DMS79 treated with DMSO at 0.1 percent for 48 hours (cell line): Measurements from ENCODE around the gene CLASP1.
A peak's percentile ranks its signal among the peaks of the same experiment; 100 is the strongest.

ENCODE experiments used
- DNase-seq: peaks from one replicate; lab custom pipeline; 2025; lab: John Stamatoyannopoulos, UW

CLASP1 gene

DNA sequence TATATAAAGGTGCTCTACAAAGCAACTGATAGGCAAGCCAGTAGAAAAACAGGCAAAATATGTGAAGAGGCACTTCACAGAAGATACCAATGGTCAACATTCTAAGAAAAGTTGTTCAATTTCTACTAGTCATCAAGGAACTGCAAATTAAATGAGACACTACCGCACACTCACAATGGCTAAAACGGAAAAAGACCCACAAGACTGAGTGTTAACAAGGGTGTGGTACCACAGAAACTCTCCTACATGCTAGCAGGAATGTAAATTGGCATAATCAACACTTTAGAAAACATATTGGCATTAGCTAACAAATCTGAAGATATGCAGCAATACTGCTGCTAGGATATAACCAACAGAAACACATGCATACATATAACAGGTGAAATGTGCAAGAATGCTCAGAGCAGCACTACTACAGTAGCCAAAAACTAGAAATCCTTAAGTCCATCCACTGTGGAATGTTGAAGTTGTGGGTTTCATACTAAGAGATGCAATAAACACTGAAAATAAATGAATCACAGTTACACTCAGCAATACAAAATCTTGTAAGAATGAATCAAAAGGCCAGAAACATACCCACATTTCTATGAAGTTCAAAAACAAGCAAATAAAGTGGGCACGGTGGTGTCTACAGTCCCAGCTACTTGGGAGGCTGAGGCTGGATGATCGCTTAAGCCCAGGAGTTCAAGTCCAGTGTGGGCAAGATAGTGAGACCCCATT, 109.4 kb downstream of the CLASP1 start:
- no peak for DNase-seq

DNA sequence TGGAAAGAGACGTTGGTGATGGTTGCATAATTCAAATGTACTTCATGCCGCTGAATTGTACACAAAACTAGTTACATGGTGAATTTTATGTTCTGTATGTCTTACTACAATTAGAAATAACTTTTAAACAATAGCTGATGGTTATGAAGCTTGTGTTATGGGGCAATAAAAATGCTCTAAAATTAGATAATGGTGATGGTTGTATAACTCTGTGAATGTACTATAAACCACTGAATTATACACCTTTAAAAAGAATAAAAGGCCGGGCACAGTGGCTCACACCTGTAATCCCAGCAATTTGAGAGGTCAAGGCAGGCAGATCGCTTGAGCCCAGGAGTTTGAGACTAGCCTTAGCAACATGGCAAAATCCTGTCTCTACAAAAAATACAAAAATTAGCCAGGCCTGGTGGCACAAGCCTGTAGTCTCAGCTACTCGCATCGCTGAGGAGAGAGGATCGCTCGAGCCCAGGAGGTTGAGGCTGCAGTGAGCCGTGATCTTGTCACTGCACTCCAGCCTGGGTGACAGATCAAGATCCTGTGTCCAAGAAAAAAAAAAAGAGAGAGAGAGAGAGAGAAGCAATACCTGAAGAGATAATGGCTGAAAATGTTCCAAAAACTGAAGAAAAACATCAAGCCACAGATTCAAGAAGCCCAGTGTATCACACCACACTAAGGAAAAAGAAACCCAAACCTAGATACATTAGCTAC, 112.3 kb downstream of the CLASP1 start:
- DNase-seq, result no peak

DNA sequence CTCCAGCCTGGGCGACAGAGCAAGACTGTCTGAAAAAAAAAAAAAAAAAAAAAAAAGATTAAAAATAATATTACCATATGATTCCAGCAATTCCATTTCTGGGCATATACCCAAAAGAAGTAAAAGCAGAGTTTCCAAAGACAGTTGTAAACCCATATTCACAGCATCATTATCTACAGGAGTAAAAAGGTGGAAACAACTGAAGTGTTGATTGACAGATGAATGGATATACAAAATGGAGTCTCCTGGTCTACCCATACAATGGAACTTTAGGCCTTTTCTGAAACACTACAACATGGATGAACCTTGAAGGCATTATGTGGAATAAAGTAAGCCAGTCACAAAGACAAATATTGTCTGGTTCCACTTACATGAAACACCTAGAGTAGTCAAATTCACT, 112.9 kb downstream of the CLASP1 start:
- DNase-seq, result no peak

DNA sequence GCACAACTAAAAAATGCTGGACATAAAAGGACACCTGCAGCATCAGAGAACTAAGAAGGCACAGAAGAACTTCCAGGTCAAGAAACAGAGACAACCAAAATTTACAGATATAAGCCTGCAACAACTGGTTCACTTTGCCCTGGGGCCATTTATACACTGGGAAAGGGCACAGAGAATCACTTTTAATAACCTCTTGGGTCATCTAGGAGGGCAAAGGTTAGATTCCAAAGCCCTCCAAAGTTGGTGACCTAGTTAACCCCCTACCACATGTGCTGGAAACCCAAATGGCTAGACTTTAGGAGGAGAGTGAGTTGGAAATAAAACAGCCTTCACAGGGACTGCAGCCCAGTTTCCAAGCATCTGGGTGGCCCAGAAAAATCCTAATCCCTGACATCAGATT, 115.3 kb downstream of the CLASP1 start:
- no peak for DNase-seq

DNA sequence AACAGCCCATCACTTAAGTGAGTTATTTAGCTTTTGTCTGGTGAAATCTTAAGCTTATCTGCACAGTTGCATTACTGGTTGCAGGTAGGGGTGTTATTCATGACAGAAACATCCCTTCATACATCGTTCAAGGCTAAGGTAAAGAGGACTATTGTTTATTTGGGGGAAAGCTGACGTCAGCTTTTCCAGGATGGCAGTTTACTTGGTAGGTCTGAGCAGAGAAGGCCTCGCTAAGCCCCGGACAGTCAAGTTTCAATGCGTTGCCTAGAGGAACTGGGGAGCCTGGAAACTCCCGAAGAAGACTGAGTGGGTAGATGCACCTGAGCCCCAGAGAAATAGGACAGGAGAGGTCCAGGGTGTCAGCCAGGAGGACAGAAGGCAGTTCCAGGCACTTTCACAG, 116.4 kb downstream of the CLASP1 start:
- no peak for DNase-seq

DNA sequence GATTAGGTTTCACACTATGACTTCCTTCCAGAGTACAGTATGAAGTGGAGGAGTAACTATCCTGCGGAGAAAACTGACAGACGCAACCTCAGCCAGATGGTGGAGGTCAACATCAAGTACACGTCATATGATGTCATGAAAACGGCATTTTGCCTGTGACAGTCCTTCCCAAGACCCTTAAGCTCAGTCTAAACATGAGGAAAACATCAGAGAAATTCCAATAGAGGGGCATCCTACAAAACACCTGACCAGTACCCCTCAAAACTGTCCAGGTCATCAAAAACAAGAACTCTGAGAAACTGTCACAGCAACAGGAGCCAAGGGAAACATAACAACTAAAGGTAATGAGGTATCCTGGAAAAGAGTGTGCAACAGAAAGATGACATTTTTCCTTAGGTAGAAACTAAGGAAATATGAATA, 116.9 kb downstream of the CLASP1 start:
- DNase-seq, result no peak

DNA sequence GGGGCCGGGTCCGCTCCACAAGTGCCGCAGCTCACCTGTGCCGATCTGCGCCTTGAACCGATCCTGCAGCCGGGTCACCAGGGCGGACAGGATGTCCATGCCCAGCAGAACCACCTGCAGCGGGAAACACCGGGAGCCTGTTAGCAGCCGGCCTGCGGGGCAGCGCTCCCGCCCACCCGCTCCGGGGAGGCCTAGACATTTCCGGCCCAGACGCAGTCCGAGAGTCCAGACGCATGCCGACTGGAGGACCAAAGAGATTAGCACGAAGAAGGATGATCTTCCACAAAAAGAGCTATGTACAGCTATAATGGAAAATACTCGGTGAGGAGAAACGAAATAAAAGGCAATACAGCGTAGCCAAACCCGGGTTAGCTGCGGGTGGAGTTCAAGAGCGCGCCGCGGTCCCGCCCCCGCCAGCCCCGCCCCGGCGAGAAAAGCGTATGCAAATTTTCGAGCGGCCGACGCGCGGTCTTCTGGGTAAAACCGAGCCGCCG, 119.0 kb downstream of the CLASP1 start:
- DNase-seq, result peak; percentile 78

DNA sequence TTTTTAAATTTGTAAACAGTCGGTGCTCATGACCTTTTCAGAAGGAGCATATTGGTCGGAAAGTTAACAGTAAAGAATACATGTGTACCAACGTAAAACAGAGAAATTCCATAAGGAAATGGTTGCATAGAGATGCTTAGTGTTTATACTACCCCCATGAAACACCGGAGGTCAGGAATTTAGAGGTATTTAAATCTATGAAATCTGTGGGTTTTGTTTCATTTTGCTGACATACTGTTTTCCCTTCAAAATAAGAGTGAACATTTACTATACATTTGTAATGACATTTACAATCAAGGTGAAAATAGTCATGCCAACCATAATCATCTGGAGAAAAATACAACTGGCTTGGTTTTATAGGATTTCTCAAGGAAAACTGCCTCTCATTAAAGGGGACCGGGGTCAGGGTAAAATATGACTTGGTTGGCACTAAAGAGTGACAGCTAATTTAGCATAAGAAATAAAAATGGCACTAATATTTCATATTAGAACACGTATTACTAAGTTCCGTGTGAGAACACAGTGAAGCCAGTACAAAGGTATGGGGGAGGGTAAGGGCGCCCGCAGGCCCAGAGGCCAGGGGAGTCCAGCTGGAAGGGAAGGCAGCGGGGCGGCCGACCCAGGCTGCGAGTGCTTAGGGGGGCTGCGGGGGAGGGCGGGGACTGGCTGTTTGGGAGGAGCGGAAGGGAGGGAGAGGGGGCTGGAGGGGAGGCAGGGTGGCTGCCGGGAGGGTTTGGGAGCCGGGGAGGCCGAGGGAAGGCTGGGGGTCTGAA, 119.6 kb downstream of the CLASP1 start:
- DNase-seq, result peak; percentile 56

DNA sequence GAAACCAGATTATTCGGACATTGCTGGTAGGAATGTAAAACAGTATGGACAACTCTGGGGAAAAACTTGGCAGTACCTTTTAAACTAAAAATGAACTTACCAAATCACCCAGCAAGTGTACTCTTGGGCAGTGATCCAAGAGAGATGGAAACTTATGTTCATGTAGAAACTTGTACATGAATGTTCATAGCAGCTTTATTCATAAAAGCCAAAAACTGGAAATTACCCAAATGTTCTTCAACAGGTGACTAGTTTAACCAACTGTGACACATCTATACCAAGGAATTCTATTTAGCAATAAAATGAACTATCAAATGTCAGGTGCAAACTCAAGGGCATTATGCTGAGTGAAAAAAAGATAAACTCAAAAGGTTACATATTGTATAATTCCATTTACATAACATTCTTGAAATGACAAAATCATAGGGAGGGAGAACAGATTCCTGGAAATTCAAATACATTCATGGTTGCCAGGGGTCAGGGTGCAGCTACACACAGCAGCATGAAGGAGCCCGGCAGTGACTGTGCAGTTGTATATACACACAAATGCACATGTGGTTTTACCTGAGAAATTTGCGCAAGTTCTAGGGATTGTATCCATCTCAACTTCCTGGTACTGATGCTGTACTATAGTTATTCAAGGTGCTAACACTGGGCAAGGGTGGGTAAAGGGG, 122.1 kb downstream of the CLASP1 start:
- no peak for DNase-seq

DNA sequence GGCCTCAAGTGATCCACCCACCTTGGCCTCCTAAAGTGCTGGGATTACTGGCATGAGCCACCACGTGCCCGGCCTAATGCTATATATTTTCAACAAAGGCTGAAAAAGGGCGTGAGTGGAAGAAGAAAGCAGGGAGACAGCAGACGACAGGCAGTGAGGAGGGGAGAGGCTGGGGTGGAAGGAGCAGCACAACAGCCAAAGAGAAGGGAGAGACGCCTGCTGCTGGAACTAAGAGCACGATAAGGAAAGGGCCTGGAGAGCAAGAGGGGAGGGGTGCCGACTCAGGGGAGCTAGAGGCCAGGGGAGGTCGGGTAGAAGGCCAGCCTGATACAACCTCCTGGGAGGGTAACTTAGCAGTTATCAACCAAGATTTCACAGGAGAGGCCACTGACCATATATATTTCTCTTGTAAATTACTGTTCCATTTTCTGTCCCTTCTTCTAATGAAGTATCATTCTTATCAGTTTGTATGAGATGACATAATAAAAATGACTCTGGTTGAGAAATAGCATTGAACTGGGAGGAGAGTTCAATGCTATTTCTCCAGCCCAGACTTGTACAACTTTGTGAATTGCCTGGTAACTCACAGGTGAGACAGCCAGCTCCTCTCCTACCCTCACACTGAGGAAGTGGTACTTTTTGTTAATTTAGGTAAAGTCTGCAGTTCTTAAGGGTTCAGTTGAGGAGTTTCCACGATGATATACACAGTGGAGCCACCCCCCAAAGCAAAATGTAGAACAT, 124.4 kb downstream of the CLASP1 start:
- DNase-seq, result no peak

DNA sequence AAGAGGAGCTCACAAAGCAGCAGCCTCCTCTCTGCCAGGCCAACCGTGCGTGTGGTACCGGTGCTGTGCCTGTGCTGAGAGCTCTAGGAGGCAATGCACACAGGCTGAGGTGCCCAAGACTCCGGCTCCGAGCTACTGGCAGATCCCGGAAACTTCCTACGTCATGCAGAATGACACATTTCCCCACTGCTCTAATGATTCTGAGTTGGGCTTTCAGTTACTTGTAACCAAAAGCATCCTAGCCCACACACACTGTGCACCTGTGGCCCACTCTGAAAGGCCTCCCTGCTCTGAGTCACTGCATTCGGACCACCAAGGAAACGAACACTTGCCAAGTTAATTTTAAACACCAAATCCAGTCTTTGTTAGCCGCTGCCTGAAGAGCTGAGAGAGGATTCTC, 127.9 kb downstream of the CLASP1 start:
- no peak for DNase-seq

DNA sequence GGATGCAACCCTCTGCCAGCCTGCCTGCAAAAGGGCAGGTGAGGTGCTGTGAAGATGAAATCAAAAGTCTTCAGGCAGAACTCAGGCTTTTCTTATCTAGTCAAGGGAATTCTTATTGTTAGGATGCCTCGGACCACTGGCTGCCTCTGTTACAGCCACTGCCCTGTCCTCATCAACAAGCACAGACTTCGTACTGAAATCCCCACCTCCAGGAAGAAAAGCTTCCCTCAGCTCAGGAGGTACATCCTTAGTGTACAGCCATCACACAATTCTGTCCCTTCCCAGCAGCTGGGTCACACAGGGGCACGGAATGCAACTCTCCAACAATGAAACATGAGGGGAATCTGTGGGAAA, 128.6 kb downstream of the CLASP1 start:
- DNase-seq, result no peak

DNA sequence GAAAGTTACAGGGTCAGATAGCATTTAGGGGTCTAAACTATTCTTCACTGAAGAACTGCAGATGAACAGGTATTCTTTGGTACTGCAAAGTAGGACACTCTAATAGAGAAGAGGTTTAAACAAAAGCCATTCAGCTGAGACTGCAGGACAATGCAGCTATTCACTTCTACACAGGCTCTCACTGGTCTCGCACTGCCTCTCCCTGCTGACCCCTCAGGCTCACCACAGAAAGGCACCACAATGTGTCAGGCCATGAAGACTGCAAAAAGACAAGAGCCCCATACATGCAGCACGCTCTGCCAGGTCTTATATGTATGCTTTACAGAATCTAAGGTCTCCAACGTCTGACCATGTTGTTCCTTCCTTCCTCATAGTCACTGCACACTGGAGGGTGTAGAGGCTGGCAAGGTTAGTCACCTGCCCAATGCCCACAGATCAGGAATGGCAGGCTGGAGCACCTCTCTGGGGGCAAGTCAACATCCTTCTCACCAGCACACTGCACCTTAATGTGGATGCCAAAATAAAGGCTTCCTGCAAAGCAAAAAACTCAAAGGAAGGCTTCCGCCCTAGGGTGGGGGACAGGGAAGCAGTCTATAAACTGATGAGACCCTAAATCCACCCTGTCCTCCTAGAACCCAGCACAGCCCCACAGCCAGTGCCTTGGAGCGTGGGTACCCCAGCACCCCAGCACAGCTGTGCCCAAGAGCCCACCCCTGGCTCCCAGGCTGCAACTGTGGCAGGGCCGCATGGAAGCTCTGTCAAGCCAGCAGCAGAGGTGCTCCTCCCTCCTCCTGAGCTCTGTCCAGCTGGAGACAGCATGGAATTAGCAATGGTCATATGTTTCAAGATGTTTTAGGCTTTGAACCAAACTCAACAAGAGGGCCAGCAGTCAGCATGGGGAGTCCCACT, 129.3 kb downstream of the CLASP1 start:
- DNase-seq, result no peak

DNA sequence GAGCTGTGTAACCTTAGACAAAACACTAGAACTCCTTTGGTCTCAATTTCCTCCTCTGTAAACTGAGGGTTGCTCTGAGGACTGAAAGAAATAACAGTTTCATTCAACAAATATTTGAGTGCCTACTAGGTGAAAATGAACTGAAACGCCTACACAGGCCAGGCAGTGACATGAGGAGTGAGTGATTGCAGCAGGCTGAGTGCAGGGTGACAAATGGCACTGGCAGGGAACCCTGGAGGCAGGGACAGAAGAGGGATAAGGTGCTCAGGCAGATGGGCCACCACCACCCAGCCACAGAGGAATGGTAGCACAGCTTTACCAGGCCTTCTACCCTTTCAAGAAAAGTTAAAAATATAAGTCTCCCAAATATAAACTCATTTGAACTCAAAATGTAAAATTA, 130.1 kb downstream of the CLASP1 start:
- no peak for DNase-seq

DNA sequence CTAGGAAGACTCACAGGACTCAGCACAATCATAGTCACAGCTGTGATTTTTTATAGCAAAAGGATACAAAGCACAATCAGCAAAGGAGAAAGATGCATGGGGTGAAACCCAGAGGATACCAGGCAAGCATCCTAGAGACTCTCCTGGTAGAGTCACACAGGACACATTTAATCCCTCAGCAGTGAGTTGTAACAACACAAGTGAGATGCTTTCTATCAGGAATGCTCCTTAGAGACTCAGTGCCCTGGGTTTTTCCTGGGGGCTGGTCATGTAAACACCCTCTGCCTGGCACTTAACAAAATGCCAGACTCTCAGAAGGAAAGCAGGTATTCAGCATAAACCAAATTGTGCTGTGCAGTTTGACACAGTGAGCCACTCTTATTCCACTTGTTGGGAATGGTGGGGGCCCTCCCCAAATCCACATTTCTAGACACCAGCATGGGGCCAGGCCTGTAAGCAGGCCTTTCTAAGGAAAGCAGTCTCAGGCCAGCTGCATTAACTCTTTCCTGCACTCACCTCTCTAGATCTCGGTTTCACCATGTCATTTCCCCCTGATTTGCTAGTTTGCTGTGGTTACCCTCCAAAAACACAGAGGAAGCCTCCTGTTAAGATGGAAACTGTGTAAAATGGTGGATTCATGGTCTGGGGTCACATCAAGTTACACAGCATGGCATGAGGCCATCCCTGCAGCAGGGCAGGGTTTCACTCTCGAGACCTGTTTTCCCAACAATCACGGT, 135.5 kb downstream of the CLASP1 start:
- DNase-seq, result no peak

DNA sequence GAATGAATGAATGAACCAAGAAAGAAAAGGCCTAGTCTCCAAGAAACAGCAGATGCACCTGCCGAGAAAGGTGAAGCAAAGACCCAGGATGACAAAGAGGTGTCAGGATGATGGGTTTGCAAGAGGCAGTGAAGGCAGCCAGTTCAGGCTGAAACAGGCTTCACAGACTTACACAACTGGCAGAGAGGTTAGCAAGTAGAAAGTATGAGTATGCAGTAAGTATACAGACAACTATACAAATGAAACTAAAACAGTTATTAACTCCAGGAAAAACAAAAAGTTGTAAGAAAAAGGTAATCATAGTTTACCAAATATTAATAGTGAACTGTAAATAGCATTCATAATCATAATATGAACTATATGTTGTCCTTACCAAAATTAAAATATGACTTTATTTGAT, 138.4 kb downstream of the CLASP1 start:
- no peak for DNase-seq

DNA sequence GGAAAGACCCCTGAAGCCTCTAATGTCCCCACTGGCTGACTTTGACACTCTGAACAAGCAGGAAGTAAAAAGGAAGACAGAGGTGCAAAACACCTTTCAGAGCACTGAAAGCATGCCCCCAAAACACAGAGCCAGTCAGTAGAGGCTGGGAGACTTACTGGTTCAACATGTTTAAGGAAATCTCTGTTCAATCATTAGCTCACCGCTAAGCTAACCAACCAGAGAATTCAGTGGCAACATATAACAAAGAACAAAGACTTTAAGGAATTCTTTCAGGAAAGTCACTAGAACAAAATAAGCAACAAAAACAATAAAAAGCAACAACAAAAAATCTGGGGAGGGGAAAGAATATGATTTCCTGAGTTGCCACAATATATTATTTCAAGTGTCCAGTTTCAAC, 142.6 kb downstream of the CLASP1 start:
- DNase-seq, result no peak

DNA sequence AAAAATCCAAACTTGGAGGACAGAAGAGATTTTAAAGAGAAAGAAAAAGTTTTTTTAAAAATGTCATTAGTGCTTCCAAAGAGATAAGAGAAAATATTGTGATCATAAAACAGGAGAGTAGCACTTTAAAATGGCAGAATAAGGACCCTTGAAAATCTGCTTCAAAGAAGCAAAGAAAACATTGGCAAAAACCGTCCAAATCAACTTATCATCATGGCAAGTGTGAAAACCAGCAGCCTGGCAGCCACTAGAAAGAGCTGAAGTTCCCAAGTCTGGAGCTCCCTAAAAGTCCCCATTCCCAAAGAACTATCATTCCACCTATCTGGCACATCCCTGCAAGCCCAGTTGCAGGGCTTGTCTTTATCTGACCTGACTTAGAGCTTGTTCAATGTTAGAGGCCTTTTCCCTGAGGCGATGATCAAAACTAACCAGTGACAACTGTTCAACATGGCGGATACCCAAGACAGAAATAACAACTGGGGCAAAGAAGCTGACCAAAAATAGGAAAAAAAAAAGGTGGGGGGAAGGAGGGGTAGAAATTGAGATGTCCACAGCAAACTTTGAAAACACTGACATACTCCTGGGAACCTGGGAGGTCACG, 143.2 kb downstream of the CLASP1 start:
- DNase-seq, result peak; percentile 62

DNA sequence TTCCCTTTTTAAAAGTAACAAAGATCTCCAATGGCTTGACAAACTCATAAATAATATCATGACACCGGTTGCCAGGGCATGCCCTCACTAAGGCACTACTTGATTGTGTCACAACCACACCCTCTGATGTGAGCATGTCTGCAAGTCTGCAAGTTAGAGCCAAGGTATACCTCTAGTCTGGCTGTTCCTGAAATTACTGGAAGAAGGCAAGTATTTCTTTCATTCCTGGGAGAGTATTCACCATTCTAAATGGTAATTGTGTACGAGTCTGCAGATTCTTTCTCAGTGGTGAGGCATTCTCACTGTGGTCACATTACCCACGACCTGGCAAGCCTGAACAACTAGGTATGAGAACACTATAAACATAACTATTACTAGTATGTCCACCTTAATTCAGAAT, 144.3 kb downstream of the CLASP1 start:
- no peak for DNase-seq

DNA sequence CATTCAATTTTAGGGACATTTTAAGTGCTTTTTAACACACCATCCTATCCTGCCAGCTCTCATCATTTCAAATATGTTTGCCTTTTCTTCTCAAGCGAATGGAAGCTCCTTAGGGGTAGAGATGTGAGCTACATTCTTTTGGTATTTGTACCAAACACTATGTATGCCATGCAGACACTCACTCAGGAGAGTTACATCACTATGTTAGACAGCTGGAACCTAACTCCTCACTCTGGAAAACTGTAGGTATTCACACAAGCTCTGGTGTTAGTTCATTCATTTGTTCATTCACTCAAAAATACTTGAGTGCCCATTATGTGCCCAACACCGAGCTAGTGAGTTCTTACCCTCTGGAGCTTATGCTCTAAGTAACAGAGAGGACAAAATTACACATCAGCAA, 144.9 kb downstream of the CLASP1 start:
- no peak for DNase-seq
